Liver (tissue), 9 donors: ENCODE results near the gene LCN2. TPM values are rescaled to one million over a fixed set of nuclear protein-coding genes. Genes with fewer than 3 reads are reported as not detected.

Experiments
- DNase-seq: peaks from one replicate; pipeline ENCODE4 v3.0.0-alpha.2; 2017; ENCODE audit warnings: low spot score
- H3K27ac ChIP-seq, 2 donors: one replicate each; pipeline ENCODE4 v1.7.0; 2013; ENCODE audit warnings: inconsistent platforms in 2 of 2, low read length in 2 of 2, control low read depth in 1 of 2, low read depth in 1 of 2, mild to moderate bottlenecking in 1 of 2
- H3K27me3 ChIP-seq, 4 donors: one replicate each; pipeline versions ENCODE4 v1.6.1 to v1.7.0; 2013; ENCODE audit warnings: low read length in 3 of 4, inconsistent platforms in 1 of 4, mild to moderate bottlenecking in 1 of 4, moderate library complexity in 1 of 4; ENCODE audit not compliant: control insufficient read depth in 4 of 4, insufficient read depth in 4 of 4
- H3K36me3 ChIP-seq, 4 donors: one replicate each; pipeline versions ENCODE4 v1.6.1 to v1.7.0; 2013; ENCODE audit warnings: low read length in 3 of 4, mild to moderate bottlenecking in 3 of 4, low read depth in 1 of 4, moderate library complexity in 1 of 4; ENCODE audit not compliant: control insufficient read depth in 4 of 4, insufficient read depth in 3 of 4
- H3K4me1 ChIP-seq, 4 donors: one replicate each; pipeline versions ENCODE4 v1.6.1 to v1.7.0; 2013; ENCODE audit warnings: low read length in 3 of 4, mild to moderate bottlenecking in 3 of 4, moderate library complexity in 1 of 4; ENCODE audit not compliant: control insufficient read depth in 4 of 4, insufficient read depth in 4 of 4
- H3K4me3 ChIP-seq, 3 donors: one replicate each; pipeline versions ENCODE4 v1.6.1 to v1.7.0; 2013; ENCODE audit warnings: low read length in 3 of 3, control low read depth in 1 of 3, low read depth in 1 of 3, mild to moderate bottlenecking in 1 of 3
- H3K9ac ChIP-seq, 2 donors: one replicate each; pipeline ENCODE4 v1.7.0; 2013; ENCODE audit warnings: low read length in 2 of 2, mild to moderate bottlenecking in 2 of 2, moderate library complexity in 2 of 2, control low read depth in 1 of 2, low read depth in 1 of 2
- H3K9me3 ChIP-seq, 4 donors: one replicate each; pipeline versions ENCODE4 v1.6.1 to v1.7.0; 2013; ENCODE audit warnings: low read length in 3 of 4; ENCODE audit not compliant: control insufficient read depth in 4 of 4
- EGR1 ChIP-seq, 2 donors: IDR thresholded peaks; 2 replicates each; pipeline ENCODE4 v1.6.1; 2016 to 2018; ENCODE audit warnings: antibody characterized with exemption in 2 of 2, low read depth in 2 of 2
- FOXA1 ChIP-seq: IDR thresholded peaks from 2 replicates; pipeline ENCODE4 v1.6.1; 2016; ENCODE audit warnings: antibody characterized with exemption
- FOXA2 ChIP-seq: IDR thresholded peaks from 2 replicates; pipeline ENCODE4 v1.6.1; 2016; ENCODE audit warnings: antibody characterized with exemption
- GABPA ChIP-seq, 2 donors: IDR thresholded peaks in 1 of 2; conservative IDR thresholded peaks in 1 of 2; 2 replicates each; pipeline ENCODE4 v1.6.1; 2016; ENCODE audit warnings: antibody characterized with exemption in 2 of 2, mild to moderate bottlenecking in 1 of 2, moderate library complexity in 1 of 2
- HNF4A ChIP-seq, 2 donors: conservative IDR thresholded peaks; 2 replicates each; pipeline ENCODE4 v1.6.1; 2016; ENCODE audit warnings: antibody characterized with exemption in 2 of 2, mild to moderate bottlenecking in 2 of 2
- HNF4G ChIP-seq: IDR thresholded peaks from 2 replicates; pipeline ENCODE4 v1.6.1; 2016; ENCODE audit warnings: antibody characterized with exemption
- NR2F2 ChIP-seq: IDR thresholded peaks from 2 replicates; pipeline ENCODE4 v1.6.1; 2016; ENCODE audit warnings: antibody characterized with exemption
- RAD21 ChIP-seq, 2 donors: IDR thresholded peaks; 2 replicates each; pipeline ENCODE4 v1.6.1; 2016; ENCODE audit warnings: antibody characterized with exemption in 2 of 2, mild to moderate bottlenecking in 2 of 2
- RXRA ChIP-seq, 2 donors: IDR thresholded peaks; 2 replicates each; pipeline ENCODE4 v1.6.1; 2017 to 2018; ENCODE audit warnings: antibody characterized with exemption in 2 of 2, mild to moderate bottlenecking in 1 of 2
- TAF1 ChIP-seq: conservative IDR thresholded peaks from 2 replicates; pipeline ENCODE4 v1.6.1; 2016; ENCODE audit warnings: antibody characterized with exemption, mild to moderate bottlenecking
- YY1 ChIP-seq: IDR thresholded peaks from 2 replicates; pipeline ENCODE4 v1.6.1; 2016; ENCODE audit warnings: antibody characterized with exemption, mild to moderate bottlenecking
- WGBS: extraction: QIAGEN DNeasy Blood & Tissue Kit; methylation state at CpG from one replicate; pipeline ENCODE4 v1.1.7; 2013; 5-methylcytosine and 5-hydroxymethylcytosine counted together
- polyA plus RNA-seq, 2 donors: library from polyadenylated mRNA; stranded (reverse) in 1 of 2; unstranded in 1 of 2; fragments of 200-250 nt in 1 of 2; fragments of >200 nt in 1 of 2; fragmentation: Nextera tagmentation in 1 of 2; extraction: Ambion mirVana in 1 of 2; gene quantifications; one replicate each; pipeline versions ENCODE4 v1.2.1 to v1.2.3, GENCODE V29; 2013 to 2015
- total RNA-seq, 2 donors: library from RNA; depleted of rRNA; stranded (reverse); fragments of >200 nt; gene quantifications; one replicate each; pipeline ENCODE4 v1.2.3, GENCODE V29; 2014
- TF ChIP-seq, protein P1 (sequence below): IDR thresholded peaks from 2 replicates; pipeline ENCODE4 v1.6.1; 2016; ENCODE audit warnings: antibody characterized with exemption
- TF ChIP-seq, protein P2 (sequence below): fragments of 150-350 bp; IDR thresholded peaks from 2 replicates; pipeline ENCODE4 v1.5.1; 2017; ENCODE audit warnings: improper control_type of control experiment, low read depth, low read length; ENCODE audit not compliant: missing input control
- donor health status: healthy.
- donor health status: healthy.
- donor health status: healthy.
- donor health status: healthy.
- donor health status: healthy.

LCN2 gene
- total and polyA plus RNA-seq, 4 donors, result 7.0 to 64.5 (median 10.4) TPM

DNA sequence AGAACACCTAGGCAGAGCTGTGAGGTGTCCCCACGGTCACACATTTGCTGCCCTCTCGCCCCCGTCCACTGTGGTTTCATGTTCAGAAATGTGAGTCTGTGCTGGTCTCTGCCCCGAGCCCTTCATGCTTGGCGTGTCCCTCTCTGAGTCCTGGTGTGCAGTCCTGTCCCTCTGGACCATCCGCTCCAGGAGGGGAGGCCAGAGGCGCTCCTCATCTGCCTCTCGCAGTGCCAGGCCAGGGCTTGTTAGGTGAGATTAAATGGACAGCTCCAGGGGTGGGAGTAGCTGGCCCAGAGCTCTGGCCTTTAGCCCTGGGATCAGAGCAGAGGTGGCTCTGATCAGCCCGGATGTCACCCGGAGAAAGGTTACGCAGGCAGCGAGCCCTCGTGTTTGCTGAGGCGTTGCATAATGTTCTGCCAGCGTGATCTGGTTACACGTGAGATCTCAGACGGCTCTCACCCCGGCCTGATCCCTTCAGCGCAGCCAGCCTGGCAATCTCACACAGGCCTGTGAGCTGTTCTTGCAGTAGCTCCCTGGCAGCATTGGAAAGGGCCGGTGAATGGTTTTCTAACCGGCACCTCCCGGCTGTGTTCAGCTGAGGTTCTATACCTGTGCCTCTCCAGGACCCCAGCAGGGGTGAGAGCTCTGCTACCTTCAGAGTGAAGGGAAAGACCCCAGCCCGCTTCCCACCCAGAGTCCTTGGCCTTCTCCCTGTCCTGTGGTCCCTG lies 46.2 kb upstream of the LCN2 start (continued):
- TF ChIP-seq, protein P1, sequence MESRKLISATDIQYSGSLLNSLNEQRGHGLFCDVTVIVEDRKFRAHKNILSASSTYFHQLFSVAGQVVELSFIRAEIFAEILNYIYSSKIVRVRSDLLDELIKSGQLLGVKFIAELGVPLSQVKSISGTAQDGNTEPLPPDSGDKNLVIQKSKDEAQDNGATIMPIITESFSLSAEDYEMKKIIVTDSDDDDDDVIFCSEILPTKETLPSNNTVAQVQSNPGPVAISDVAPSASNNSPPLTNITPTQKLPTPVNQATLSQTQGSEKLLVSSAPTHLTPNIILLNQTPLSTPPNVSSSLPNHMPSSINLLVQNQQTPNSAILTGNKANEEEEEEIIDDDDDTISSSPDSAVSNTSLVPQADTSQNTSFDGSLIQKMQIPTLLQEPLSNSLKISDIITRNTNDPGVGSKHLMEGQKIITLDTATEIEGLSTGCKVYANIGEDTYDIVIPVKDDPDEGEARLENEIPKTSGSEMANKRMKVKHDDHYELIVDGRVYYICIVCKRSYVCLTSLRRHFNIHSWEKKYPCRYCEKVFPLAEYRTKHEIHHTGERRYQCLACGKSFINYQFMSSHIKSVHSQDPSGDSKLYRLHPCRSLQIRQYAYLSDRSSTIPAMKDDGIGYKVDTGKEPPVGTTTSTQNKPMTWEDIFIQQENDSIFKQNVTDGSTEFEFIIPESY, result peak; percentile 82
- TF ChIP-seq HNF4A (conservative IDR thresholded peaks at IDR 0.05), result peak; percentile 85 to 89

DNA sequence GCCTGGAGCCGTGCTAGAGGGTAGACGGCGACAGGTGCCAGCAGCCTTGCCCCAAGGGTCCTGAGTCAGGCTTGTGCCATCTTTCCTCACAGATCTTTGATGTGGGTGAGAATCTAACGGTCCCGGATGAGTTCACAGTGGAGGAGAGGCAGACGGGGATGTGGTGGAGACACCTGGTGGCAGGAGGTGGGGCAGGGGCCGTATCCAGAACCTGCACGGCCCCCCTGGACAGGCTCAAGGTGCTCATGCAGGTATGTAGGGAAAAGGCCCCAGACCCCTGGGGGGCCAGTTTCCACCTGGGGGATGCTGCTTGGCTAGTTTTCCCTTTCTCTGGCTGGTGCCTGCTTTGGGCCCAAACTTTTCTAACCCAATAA lies 45.7 kb upstream of the LCN2 start:
- H3K4me3 ChIP-seq, result no peak overlapping the region
- no peaks in the 10 kb centered on the region for H3K27me3 ChIP-seq
- TF ChIP-seq, protein P1, result no peak
- TF ChIP-seq NR2F2, result no peak
- TF ChIP-seq, protein P2, sequence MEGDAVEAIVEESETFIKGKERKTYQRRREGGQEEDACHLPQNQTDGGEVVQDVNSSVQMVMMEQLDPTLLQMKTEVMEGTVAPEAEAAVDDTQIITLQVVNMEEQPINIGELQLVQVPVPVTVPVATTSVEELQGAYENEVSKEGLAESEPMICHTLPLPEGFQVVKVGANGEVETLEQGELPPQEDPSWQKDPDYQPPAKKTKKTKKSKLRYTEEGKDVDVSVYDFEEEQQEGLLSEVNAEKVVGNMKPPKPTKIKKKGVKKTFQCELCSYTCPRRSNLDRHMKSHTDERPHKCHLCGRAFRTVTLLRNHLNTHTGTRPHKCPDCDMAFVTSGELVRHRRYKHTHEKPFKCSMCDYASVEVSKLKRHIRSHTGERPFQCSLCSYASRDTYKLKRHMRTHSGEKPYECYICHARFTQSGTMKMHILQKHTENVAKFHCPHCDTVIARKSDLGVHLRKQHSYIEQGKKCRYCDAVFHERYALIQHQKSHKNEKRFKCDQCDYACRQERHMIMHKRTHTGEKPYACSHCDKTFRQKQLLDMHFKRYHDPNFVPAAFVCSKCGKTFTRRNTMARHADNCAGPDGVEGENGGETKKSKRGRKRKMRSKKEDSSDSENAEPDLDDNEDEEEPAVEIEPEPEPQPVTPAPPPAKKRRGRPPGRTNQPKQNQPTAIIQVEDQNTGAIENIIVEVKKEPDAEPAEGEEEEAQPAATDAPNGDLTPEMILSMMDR, result peak; percentile 14
- no peak for DNase-seq
- 28% methylated on average over 8 of the region's 8 CpGs for WGBS
- peak overlapping the region; percentile 17 to 61 for H3K9ac ChIP-seq
- peaks cover 17 to 40% (median 29%) of the 10 kb centered on the region in 4 donors for H3K36me3 ChIP-seq
- H3K4me1 ChIP-seq, result peaks cover 13 to 76% (median 52%) of the 10 kb centered on the region in 4 donors
- no peaks in the 10 kb centered on the region for H3K9me3 ChIP-seq
- H3K27ac ChIP-seq, result peak overlapping the region; percentile 91 to 94

DNA sequence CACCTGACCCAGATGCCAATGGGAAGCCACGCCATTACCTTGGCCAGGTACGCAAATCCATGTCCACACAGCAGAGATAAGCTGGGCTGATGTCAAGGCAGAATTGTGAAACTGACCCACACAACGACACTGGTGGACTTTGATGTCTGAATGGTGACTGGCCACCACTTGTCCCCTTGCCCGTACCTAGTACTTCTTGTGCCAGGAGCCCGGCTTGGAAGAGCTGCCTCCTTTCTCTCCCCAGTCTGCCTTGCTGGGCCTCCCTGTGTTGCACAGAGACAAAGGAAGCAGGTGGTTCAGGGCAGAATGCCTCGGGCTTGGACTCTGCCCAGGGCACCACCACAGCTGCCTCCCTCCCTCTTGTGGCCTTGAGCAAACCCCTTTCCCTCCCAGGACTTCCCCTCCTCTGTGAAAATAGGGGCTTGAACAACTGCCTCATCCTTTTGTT lies 45.1 kb upstream of the LCN2 start:
- no peaks in the 10 kb centered on the region for H3K27me3 ChIP-seq
- no peak overlapping the region for H3K4me3 ChIP-seq
- peaks cover 13 to 75% (median 52%) of the 10 kb centered on the region in 4 donors for H3K4me1 ChIP-seq
- H3K9me3 ChIP-seq, result no peaks in the 10 kb centered on the region
- peak overlapping the region; percentile 91 to 94 for H3K27ac ChIP-seq
- no peak for DNase-seq
- H3K9ac ChIP-seq, result peak overlapping the region; percentile 23 to 66
- peaks cover 17 to 40% (median 30%) of the 10 kb centered on the region in 4 donors for H3K36me3 ChIP-seq
- 21% methylated on average over 6 of the region's 6 CpGs for WGBS
- peak; percentile 79 for TF ChIP-seq TAF1
- TF ChIP-seq HNF4A (conservative IDR thresholded peaks at IDR 0.05), result peak; percentile 98 to 99
- peak; percentile 96 to 98 for TF ChIP-seq RXRA (IDR thresholded peaks at IDR 0.05)
- TF ChIP-seq FOXA2, result peak; percentile 79
- TF ChIP-seq FOXA1, result peak; percentile 90
- peak; percentile 41 to 42 for TF ChIP-seq EGR1 (IDR thresholded peaks at IDR 0.05; ENCODE audit: low read depth in 2 of 2)
- peak; percentile 76 for TF ChIP-seq YY1
- TF ChIP-seq RAD21 (IDR thresholded peaks at IDR 0.05), result peak in 1 of 2 donors; percentile 51
- TF ChIP-seq, protein P1, result peak; percentile 87
- TF ChIP-seq NR2F2, result peak; percentile 64
- no peak for TF ChIP-seq GABPA (IDR thresholded peaks at IDR 0.05 in 1 of 2, conservative IDR thresholded peaks at IDR 0.05 in 1 of 2)
- TF ChIP-seq, protein P2, result no peak
- peak; percentile 97 for TF ChIP-seq HNF4G
